Loucy (cell line): Measurements from ENCODE around the gene HSPA12A.

ENCODE experiments used
- CTCF ChIP-seq: fragments of 200-600 bp; sonication (generic); conservative IDR thresholded peaks from 2 replicates; pipeline ENCODE4 v1.5.1; 2014; ENCODE audit warnings: mild to moderate bottlenecking, antibody characterized with exemption, low read length
- EZH2phosphoT487 ChIP-seq: fragments of 200-600 bp; IDR thresholded peaks from 2 replicates; pipeline ENCODE4 v1.6.1; 2018; ENCODE audit warnings: antibody characterized with exemption, mild to moderate bottlenecking, moderate library complexity, borderline replicate concordance

DNA sequence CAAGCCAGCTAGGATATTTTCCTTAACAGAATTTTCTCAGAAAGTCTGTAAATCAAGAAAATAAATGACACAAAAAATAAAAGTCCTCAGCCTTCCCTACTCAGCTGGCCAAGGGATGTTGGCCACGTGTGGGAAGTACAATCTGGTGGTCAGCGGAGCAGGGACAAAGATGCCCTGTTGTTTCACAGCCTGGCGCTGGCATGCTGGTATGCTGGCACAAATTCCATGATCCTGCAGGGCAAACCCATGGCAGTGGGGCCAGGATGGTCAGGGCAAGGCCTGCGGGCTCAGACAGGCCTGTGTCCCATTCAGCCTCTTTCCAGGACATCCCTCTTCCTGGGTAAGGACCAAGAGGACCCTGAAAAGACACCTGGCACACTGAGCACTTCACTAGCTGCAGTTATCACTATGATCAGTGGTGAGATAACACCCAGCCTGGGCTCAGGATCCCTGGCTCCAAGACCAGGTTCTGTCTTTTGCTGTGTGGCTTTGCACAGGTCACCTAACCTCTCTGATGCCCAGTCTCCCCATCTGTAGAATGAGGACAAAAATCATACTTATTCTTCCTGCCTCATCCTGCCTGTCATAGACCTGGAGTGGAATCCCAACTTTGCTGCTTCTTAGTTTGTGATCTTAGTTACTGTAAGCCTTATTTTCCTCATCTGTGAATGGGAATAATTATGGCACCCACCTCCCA, 10.8 kb upstream of the HSPA12A start:
- no peak for TF ChIP-seq CTCF
- TF ChIP-seq EZH2phosphoT487, result no peak
